ENCODE results near the gene SCUBE2. TPM values are rescaled to one million over a fixed set of nuclear protein-coding genes. Genes with fewer than 3 reads are reported as not detected.

The SCUBE2 gene
- total RNA-seq, 2 donors from 2014 or later: 69.8 to 149 TPM

- 95% methylated on average over 5 of the region's 5 CpGs for WGBS
- TF ChIP-seq POLR2AphosphoS5 (IDR thresholded peaks at IDR 0.05) (no peak), CTCF (IDR thresholded peaks at IDR 0.05) (no peak), POLR2A (IDR thresholded peaks at IDR 0.05) (no peak)
- no peaks in the 10 kb centered on the region for H3K27me3 ChIP-seq (replicated peaks; ENCODE audit: insufficient read depth)
- intact Hi-C loops (cut with DNase I): no loop called here
- peaks cover 4% of the 10 kb centered on the region for H3K4me1 ChIP-seq (replicated peaks)
- H3K27ac ChIP-seq: no peak overlapping the region
- no peaks in the 10 kb centered on the region for H3K9me3 ChIP-seq
- DNase-seq (ENCODE audit: low spot score): no peak
- H3K36me3 ChIP-seq: no peaks in the 10 kb centered on the region
- no peak overlapping the region for H3K4me3 ChIP-seq
Observed at GRCh38 chr11:9132203-9132878, 40.9 kb upstream of the SCUBE2 start.

- intact Hi-C loops (cut with DNase I): no loop called here
- no peak overlapping the region for H3K27ac ChIP-seq
- H3K36me3 ChIP-seq: no peaks in the 10 kb centered on the region
- no peak for DNase-seq (ENCODE audit: low spot score)
- no peak overlapping the region for H3K4me3 ChIP-seq
- WGBS: 90% methylated on average over 1 of the region's 1 CpG
- H3K4me1 ChIP-seq (replicated peaks): no peaks in the 10 kb centered on the region
- H3K27me3 ChIP-seq (replicated peaks; ENCODE audit: insufficient read depth): no peaks in the 10 kb centered on the region
- TF ChIP-seq POLR2AphosphoS5 (IDR thresholded peaks at IDR 0.05): no peak
- TF ChIP-seq CTCF (IDR thresholded peaks at IDR 0.05): no peak
- no peak for TF ChIP-seq POLR2A (IDR thresholded peaks at IDR 0.05)
- H3K9me3 ChIP-seq: no peaks in the 10 kb centered on the region
Observed at GRCh38 chr11:9130297-9130696, 38.9 kb upstream of the SCUBE2 start.

- H3K4me3 ChIP-seq: no peak overlapping the region
- H3K9me3 ChIP-seq: no peaks in the 10 kb centered on the region
- intact Hi-C loops (cut with DNase I): no loop called here
- WGBS: 35% methylated on average over 2 of the region's 2 CpGs
- H3K27ac ChIP-seq: no peak overlapping the region
- TF ChIP-seq POLR2AphosphoS5 (IDR thresholded peaks at IDR 0.05): no peak
- no peak for TF ChIP-seq POLR2A (IDR thresholded peaks at IDR 0.05)
- no peak for TF ChIP-seq CTCF (IDR thresholded peaks at IDR 0.05)
- H3K4me1 ChIP-seq (replicated peaks): no peaks in the 10 kb centered on the region
- DNase-seq (ENCODE audit: low spot score): no peak
- no peaks in the 10 kb centered on the region for H3K36me3 ChIP-seq
- no peaks in the 10 kb centered on the region for H3K27me3 ChIP-seq (replicated peaks; ENCODE audit: insufficient read depth)
Observed at GRCh38 chr11:9126636-9127035, 35.2 kb upstream of the SCUBE2 start.

- DNase-seq (ENCODE audit: low spot score): no peak
- WGBS: 82% methylated on average over 2 of the region's 2 CpGs
- Histone ChIP-seq H3K4me3 (no peak overlapping the region), H3K9me3 (no peaks in the 10 kb centered on the region), H3K36me3 (no peaks in the 10 kb centered on the region), H3K4me1 (replicated peaks) (no peaks in the 10 kb centered on the region), H3K27ac (no peak overlapping the region), H3K27me3 (replicated peaks; ENCODE audit: insufficient read depth) (no peaks in the 10 kb centered on the region)
- intact Hi-C loops (cut with DNase I): no loop called here
- no peak for TF ChIP-seq CTCF (IDR thresholded peaks at IDR 0.05)
- no peak for TF ChIP-seq POLR2AphosphoS5 (IDR thresholded peaks at IDR 0.05)
- TF ChIP-seq POLR2A (IDR thresholded peaks at IDR 0.05): no peak
Observed at GRCh38 chr11:9125185-9125886, 33.9 kb upstream of the SCUBE2 start.
